K562 (cell line): ENCODE data around the gene TTC21A. TPM values are rescaled to one million over a fixed set of nuclear protein-coding genes. Genes with fewer than 3 reads are reported as not detected.
A peak's percentile ranks its signal among the peaks of the same experiment; 100 is the strongest.

Experiments used
- CTBP1 ChIP-seq: fragments of 450-650 bp; IDR thresholded peaks from 2 replicates; pipeline ENCODE4 v1.6.1; 2016; ENCODE audit warnings: borderline replicate concordance
- EP300 ChIP-seq: IDR thresholded peaks from 2 replicates; pipeline ENCODE4 v1.6.1; 2012; ENCODE audit warnings: low read length, improper control_type of control experiment
- GTF2B ChIP-seq: IDR thresholded peaks from 2 replicates; pipeline ENCODE4 v1.6.1; 2011; ENCODE audit not compliant: insufficient read length; ENCODE audit errors: extremely low read depth
- ILK ChIP-seq: fragments of 450-650 bp; IDR thresholded peaks from 2 replicates; pipeline ENCODE4 v1.6.1; 2016; ENCODE audit warnings: missing genetic modification characterization, low read depth, mild to moderate bottlenecking, missing compliant biosample characterization, moderate library complexity, borderline replicate concordance
- JUN ChIP-seq, 2 experiments: sonication (generic) in 1 of 2; formaldehyde crosslinking in 1 of 2; IDR thresholded peaks; 2 replicates each; pipeline versions ENCODE4 v1.6.1 to v1.8.0; 2012 to 2022; ENCODE audit warnings: borderline replicate concordance in 2 of 2, mild to moderate bottlenecking in 2 of 2, improper control_type of control experiment in 1 of 2, low read depth in 1 of 2, low read length in 1 of 2, missing genetic modification reagents in 1 of 2
- NFIX ChIP-seq: fragments of 250-450 bp; sonication (Bioruptor Pico); IDR thresholded peaks from 2 replicates; pipeline ENCODE4 v1.4.0; 2020; ENCODE audit warnings: low read depth, mild to moderate bottlenecking, moderate library complexity
- REST ChIP-seq, 2 experiments: fragments of 450-650 bp; formaldehyde crosslinking in 1 of 2; IDR thresholded peaks; 2 replicates each; pipeline versions ENCODE4 v1.4.0 to v1.6.1; 2014 to 2020; ENCODE audit warnings: mild to moderate bottlenecking in 2 of 2, borderline replicate concordance in 1 of 2, low read depth in 1 of 2
- STAG1 ChIP-seq: sonication (generic); formaldehyde crosslinking; IDR thresholded peaks from 2 replicates; pipeline ENCODE4 v1.5.0; 2020; ENCODE audit warnings: missing genetic modification reagents, borderline replicate concordance
- TEAD1 ChIP-seq, 2 experiments: fragments of 450-650 bp in 1 of 2; sonication (generic) in 1 of 2; formaldehyde crosslinking; IDR thresholded peaks; 2 replicates each; pipeline versions ENCODE4 v1.4.0 to v1.8.0; 2020 to 2022; ENCODE audit warnings: mild to moderate bottlenecking in 2 of 2, missing genetic modification reagents in 1 of 2
- THRAP3 ChIP-seq: fragments of 450-650 bp; IDR thresholded peaks from 2 replicates; pipeline ENCODE4 v1.6.1; 2016; ENCODE audit warnings: mild to moderate bottlenecking, inconsistent platforms, borderline replicate concordance
- ZNF282 ChIP-seq: sonication (generic); formaldehyde crosslinking; IDR thresholded peaks from 2 replicates; pipeline ENCODE4 v1.8.1; 2023; ENCODE audit warnings: missing genetic modification reagents
- ZNF551 ChIP-seq: fragments of 250-450 bp; sonication (Bioruptor Pico); IDR thresholded peaks from 2 replicates; pipeline ENCODE4 v1.5.0; 2021; ENCODE audit warnings: mild to moderate bottlenecking, moderate library complexity
- ZNF609 ChIP-seq: sonication (generic); formaldehyde crosslinking; IDR thresholded peaks from 2 replicates; pipeline ENCODE4 v1.8.1; 2023; ENCODE audit warnings: missing genetic modification reagents, mild to moderate bottlenecking, borderline replicate concordance
- polyA plus RNA-seq, 8 experiments: library from polyadenylated mRNA; depleted of rRNA in 4 of 8; stranded (reverse) in 5 of 8; unstranded in 3 of 8; fragments of >200 nt; fragmentation: Nextera tagmentation in 2 of 8; fragmentation: Illumina TruSeq in 1 of 8; extraction: Ambion mirVana in 2 of 8; extraction: Trizol in 1 of 8; gene quantifications; 2 replicates each; pipeline versions ENCODE4 v1.2.1 to v1.2.3, GENCODE V29; 2011 to 2014; ENCODE audit warnings: inconsistent platforms in 1 of 8, missing spikeins in 1 of 8
- total RNA-seq, 7 experiments: library from RNA; depleted of rRNA in 6 of 7; stranded (reverse); fragments of >200 nt in 6 of 7; fragmentation: Illumina TruSeq in 2 of 7; extraction: Trizol in 2 of 7; gene quantifications; 2 replicates each; pipeline versions ENCODE4 v1.2.1 to v1.2.3, GENCODE V29; 2011 to 2021; ENCODE audit warnings: low replicate concordance in 1 of 7

Gene TTC21A
- total and polyA plus RNA-seq, 9 of the 15 experiments (the other 6 are each of a cell fraction or from before 2014, with no cell fraction given) = 0.22 to 1.4 (median 0.70) TPM

- TF ChIP-seq REST (IDR thresholded peaks at IDR 0.05; ENCODE audit: borderline replicate concordance) (peak; percentile 93), REST (CRISPR knock-in tag; IDR thresholded peaks at IDR 0.05; ENCODE audit: low read depth) (no peak), EP300 (no peak), THRAP3 (0 out of 2 replicates have a peak, but pooled peaks have one; percentile 61), TEAD1 (CRISPR knock-in tag; IDR thresholded peaks at IDR 0.05) (no peak), JUN (IDR thresholded peaks at IDR 0.05; ENCODE audit: borderline replicate concordance, low read depth, low read length) (0 out of 2 replicates have a peak, but pooled peaks have one; percentile 38), JUN (CRISPR knock-in tag; IDR thresholded peaks at IDR 0.05; ENCODE audit: borderline replicate concordance) (no peak), STAG1 (CRISPR knock-in tag) (peak; percentile 71; the same call in 1 of the 2 replicates), ILK (tag) (no peak), ZNF609 (CRISPR knock-in tag) (no peak), NFIX (CRISPR knock-in tag) (no peak), ZNF551 (CRISPR knock-in tag) (no peak), ZNF282 (no peak), GTF2B (no peak), CTBP1 (peak; percentile 30; the same call in 1 of the 2 replicates)
These were observed 19.1 kb downstream of the TTC21A start (continued) for GRCh38 chr3:39126532-39127071.
